Vagina (tissue), 2 donors: ENCODE results near the gene F7. TPM values are rescaled to one million over a fixed set of nuclear protein-coding genes. Genes with fewer than 3 reads are reported as not detected.

Experiments used
- DNase-seq, 2 donors: peaks; one replicate each; pipeline ENCODE4 v3.0.0-alpha.2; 2017; ENCODE audit errors: extremely low spot score in 2 of 2
- H3K27ac ChIP-seq: fragments of 200-600 bp; sonication (generic); one replicate; pipeline ENCODE4 v1.5.1; 2019
- H3K27me3 ChIP-seq: fragments of 200-600 bp; sonication (generic); one replicate; pipeline ENCODE4 v1.5.1; 2019
- H3K36me3 ChIP-seq, 2 donors: fragments of 200-600 bp; sonication (generic); one replicate each; pipeline ENCODE4 v1.5.1; 2017 to 2019
- H3K4me1 ChIP-seq: fragments of 200-600 bp; sonication (generic); one replicate; pipeline ENCODE4 v1.5.1; 2019
- H3K4me3 ChIP-seq, 2 donors: fragments of 200-600 bp; sonication (generic); 1 replicate in 1 of 2; 2 replicates in 1 of 2; pipeline ENCODE4 v1.5.1; 2016 to 2019
- H3K9me3 ChIP-seq: fragments of 200-600 bp; sonication (generic); one replicate; pipeline ENCODE4 v1.5.1; 2019
- CTCF ChIP-seq, 3 experiments: fragments of 450-650 bp in 2 of 3; fragments of 200-600 bp in 1 of 3; sonication (generic) in 1 of 3; IDR thresholded peaks; one replicate each; pipeline ENCODE4 v1.5.1; 2017 to 2019; ENCODE audit warnings: antibody characterized with exemption in 3 of 3, mild to moderate bottlenecking in 2 of 3, moderate library complexity in 2 of 3
- POLR2A ChIP-seq, 2 donors: fragments of 450-650 bp; IDR thresholded peaks; one replicate each; pipeline ENCODE4 v1.6.1; 2017; ENCODE audit warnings: antibody characterized with exemption in 2 of 2, mild to moderate bottlenecking in 2 of 2, moderate library complexity in 2 of 2
- POLR2AphosphoS5 ChIP-seq, 2 donors: sonication (generic); formaldehyde crosslinking; IDR thresholded peaks; one replicate each; pipeline ENCODE4 v1.9.0; 2017; ENCODE audit warnings: antibody characterized with exemption in 2 of 2, mild to moderate bottlenecking in 2 of 2, low read depth in 1 of 2; ENCODE audit not compliant: insufficient read depth in 1 of 2
- intact Hi-C: fragments of 100-400 bp; cut with DNase I; formaldehyde crosslinking; loops from one replicate; pipeline ENCODE4 v1.15.1; 2023
- small RNA-seq: library from RNA; depleted of rRNA; stranded (forward); fragments of <200 nt; gene quantifications from one replicate; pipeline ENCODE3, GENCODE V24; 2016
- total RNA-seq: library from RNA; depleted of rRNA; stranded (reverse); fragments of >200 nt; gene quantifications from one replicate; pipeline ENCODE4 v1.2.3, GENCODE V29; 2016

The F7 gene
- total RNA-seq, 1 donor from 2014 or later: not detected

- intact Hi-C loops: no loop called here
- TF ChIP-seq CTCF (IDR thresholded peaks at IDR 0.05): no peak
- TF ChIP-seq POLR2AphosphoS5 (IDR thresholded peaks at IDR 0.05; ENCODE audit: insufficient read depth in 1 of 2, low read depth in 1 of 2): no peak
- TF ChIP-seq POLR2A (IDR thresholded peaks at IDR 0.05): no peak
- no peak overlapping the region for H3K4me3 ChIP-seq
Observed at GRCh38 chr13:113168211-113168610, 62.6 kb downstream of the F7 start.

GRCh38 chr13:113169277-113170272 is 64.0 kb downstream of the F7 start:
- peaks cover 0 to 8% of the 10 kb centered on the region in 2 donors for H3K36me3 ChIP-seq
- no peak for DNase-seq
- H3K9me3 ChIP-seq: no peaks in the 10 kb centered on the region
- no peaks in the 10 kb centered on the region for H3K4me1 ChIP-seq
- H3K4me3 ChIP-seq: no peak overlapping the region
- no peaks in the 10 kb centered on the region for H3K27me3 ChIP-seq
- TF ChIP-seq CTCF (IDR thresholded peaks at IDR 0.05): no peak
- TF ChIP-seq POLR2A (IDR thresholded peaks at IDR 0.05): no peak
- no peak for TF ChIP-seq POLR2AphosphoS5 (IDR thresholded peaks at IDR 0.05; ENCODE audit: insufficient read depth in 1 of 2, low read depth in 1 of 2)
- intact Hi-C loops: no loop called here
- no peak overlapping the region for H3K27ac ChIP-seq

More at GRCh38 chr13:113168211-113168610, 62.6 kb downstream of the F7 start:
- no peak for DNase-seq
- peaks cover 0 to 8% of the 10 kb centered on the region in 2 donors for H3K36me3 ChIP-seq
- H3K9me3 ChIP-seq: no peaks in the 10 kb centered on the region
- H3K4me1 ChIP-seq: no peaks in the 10 kb centered on the region
- no peaks in the 10 kb centered on the region for H3K27me3 ChIP-seq
- H3K27ac ChIP-seq: no peak overlapping the region

Small RNAs within 50 kb of the gene (small RNA-seq; reads per million reads assigned to genes)
- gene AL137002.1: not detected

Other genes with a start within 250 kb of the F7 start
- gene MCF2L, start 136.6 kb upstream of the F7 start, total RNA-seq: 45.4 TPM
- gene F10, start 17.0 kb downstream of the F7 start, total RNA-seq: 16.7 TPM
- gene PROZ, start 52.9 kb downstream of the F7 start, total RNA-seq: not detected
- 44.9 TPM for gene PCID2, start 102.9 kb downstream of the F7 start, total RNA-seq
- 110 TPM for gene CUL4A, start 103.8 kb downstream of the F7 start, total RNA-seq
- 77.8 TPM for gene LAMP1, start 191.4 kb downstream of the F7 start, total RNA-seq